K562 (cell line): ENCODE results near the gene ADRA2B. TPM values are rescaled to one million over a fixed set of nuclear protein-coding genes. Genes with fewer than 3 reads are reported as not detected.
A peak's percentile ranks its signal among the peaks of the same experiment; 100 is the strongest.

Source experiments
- ATAC-seq: fragments of 200-7000 bp; cut with Tn5 transposase; 3 replicates; pipeline ENCODE4 v1.9.1; 2020; ENCODE audit warnings: moderate library complexity
- BruUV-seq: library from RNA; stranded (reverse); fragments of 400-500 nt; replicated peaks from 2 replicates; lab custom pipeline; 2021; lab: Mats Ljungman, UMichigan
- CTCF ChIA-PET: fragments of 300-600 bp; formaldehyde crosslinking; extraction: SDS; loops from one replicate; lab custom pipeline; 2021; ENCODE audit warnings: low intra/inter-chr PET ratio; lab: Yijun Ruan, JAX
- POLR2A ChIA-PET: fragments of 300-600, 350-650 bp; sonication (Branson Sonifier 250); formaldehyde crosslinking; extraction: SDS; loops from one replicate; lab custom pipeline; 2021; ENCODE audit warnings: antibody characterized with exemption, inconsistent platforms; lab: Yijun Ruan, JAX
- DNase-seq, 4 experiments: peaks; one replicate each; pipeline versions ENCODE4 v3.0.0 to v3.0.0-alpha.2; 2011 to 2018; ENCODE audit warnings: low spot score in 3 of 4, mixed read lengths in 3 of 4; ENCODE audit errors: extremely low read depth in 1 of 4
- FAIRE-seq: peaks from 2 replicates; lab custom pipeline; 2011; peaks lifted over from hg19 to GRCh38; lab: Jason Lieb, UNC
- H2AFZ ChIP-seq: 2 replicates; pipeline ENCODE4 v1.6.0; 2011; ENCODE audit warnings: low read depth, low read length, control low read depth, inconsistent platforms
- H3K27ac ChIP-seq: fragments of 200-600 bp; 3 replicates; pipeline ENCODE4 v1.8.0; 2011; ENCODE audit warnings: low read depth, mild to moderate bottlenecking, control low read depth, inconsistent platforms, low read length, moderate library complexity, mixed read lengths; ENCODE audit errors: extremely low read depth
- H3K27me3 ChIP-seq, 2 experiments: fragments of 300-600 bp in 1 of 2; 2 replicates in 1 of 2; 3 replicates in 1 of 2; pipeline versions ENCODE4 v1.6.0 to v1.8.0; 2011; ENCODE audit warnings: inconsistent platforms in 2 of 2, low read length in 2 of 2, mild to moderate bottlenecking in 1 of 2, mixed read lengths in 1 of 2, moderate library complexity in 1 of 2; ENCODE audit not compliant: control insufficient read depth in 2 of 2, insufficient read depth in 2 of 2
- H3K36me3 ChIP-seq: fragments of 300-600 bp; 3 replicates; pipeline ENCODE4 v1.8.0; 2011; ENCODE audit warnings: mild to moderate bottlenecking, low read length, inconsistent platforms; ENCODE audit not compliant: control insufficient read depth, insufficient read depth
- H3K4me1 ChIP-seq, 2 experiments: fragments of 200-600 bp in 1 of 2; replicated peaks in 1 of 2; 2 replicates in 1 of 2; 3 replicates in 1 of 2; pipeline versions ENCODE4 v1.5.1 to v1.8.0; 2011; ENCODE audit warnings: inconsistent platforms in 2 of 2, low read length in 2 of 2, mild to moderate bottlenecking in 1 of 2, mixed read lengths in 1 of 2, moderate library complexity in 1 of 2; ENCODE audit not compliant: control insufficient read depth in 2 of 2, insufficient read depth in 2 of 2
- H3K4me2 ChIP-seq: 2 replicates; pipeline ENCODE4 v1.6.1; 2011; ENCODE audit warnings: low read length, control low read depth, inconsistent platforms, mixed read lengths; ENCODE audit not compliant: insufficient read depth
- H3K4me3 ChIP-seq: fragments of 200-600 bp; sonication (generic), shearing (Covaris generic); 2 replicates; pipeline ENCODE4 v1.5.1; 2016; ENCODE audit warnings: control low read depth, inconsistent platforms
- H3K79me2 ChIP-seq: fragments of 200-600 bp; 3 replicates; pipeline ENCODE4 v1.8.0; 2011; ENCODE audit warnings: low read length, inconsistent platforms; ENCODE audit not compliant: control insufficient read depth, insufficient read depth
- H3K9ac ChIP-seq, 2 experiments: 2 replicates each; pipeline versions ENCODE4 v1.6.0 to v1.6.1; 2011; ENCODE audit warnings: low read depth in 2 of 2, low read length in 2 of 2, control low read depth in 1 of 2, inconsistent platforms in 1 of 2, mild to moderate bottlenecking in 1 of 2, mixed read lengths in 1 of 2; ENCODE audit not compliant: insufficient read depth in 1 of 2
- H3K9me1 ChIP-seq: one replicate; pipeline ENCODE4 v1.6.0; 2011; ENCODE audit warnings: inconsistent platforms, mild to moderate bottlenecking, low read length, moderate library complexity; ENCODE audit not compliant: control insufficient read depth, insufficient read depth
- H3K9me3 ChIP-seq: replicated peaks from 2 replicates; pipeline ENCODE4 v1.5.1; 2011; ENCODE audit warnings: low read depth, low read length, inconsistent platforms; ENCODE audit not compliant: control insufficient read depth, insufficient read depth
- H4K20me1 ChIP-seq: replicated peaks from 2 replicates; pipeline ENCODE4 v1.6.1; 2011; ENCODE audit warnings: low read length, inconsistent platforms, mixed read lengths; ENCODE audit not compliant: control insufficient read depth, insufficient read depth
- ATF7 ChIP-seq: fragments of 450-650 bp; IDR thresholded peaks from 2 replicates; pipeline ENCODE4 v1.7.1; 2014; ENCODE audit warnings: mild to moderate bottlenecking, moderate library complexity
- BRF1 ChIP-seq: IDR thresholded peaks from 3 replicates; pipeline ENCODE4 v1.6.1; 2011; ENCODE audit warnings: borderline replicate concordance, mild to moderate bottlenecking; ENCODE audit not compliant: insufficient read length; ENCODE audit errors: extremely low read depth
- ETV6 ChIP-seq, 3 experiments: fragments of 150-350 bp in 1 of 3; sonication (generic) in 1 of 3; formaldehyde crosslinking in 1 of 3; IDR thresholded peaks; 2 replicates each; pipeline versions ENCODE4 v1.6.1 to v1.8.0; 2014 to 2022; ENCODE audit warnings: borderline replicate concordance in 2 of 3, low read depth in 2 of 3, antibody characterized with exemption in 1 of 3, low read length in 1 of 3, mild to moderate bottlenecking in 1 of 3, missing genetic modification reagents in 1 of 3
- NCOA1 ChIP-seq: fragments of 450-650 bp; IDR thresholded peaks from 2 replicates; pipeline ENCODE4 v1.6.1; 2016; ENCODE audit warnings: low read depth
- NFIC ChIP-seq: fragments of 450-650 bp; IDR thresholded peaks from 2 replicates; pipeline ENCODE4 v1.6.1; 2017; ENCODE audit warnings: mild to moderate bottlenecking, inconsistent platforms
- ZFP36 ChIP-seq: fragments of 150-350 bp; IDR thresholded peaks from 2 replicates; pipeline ENCODE4 v1.6.1; 2018; ENCODE audit warnings: low read length, low read depth; ENCODE audit not compliant: partially characterized antibody
- ZFX ChIP-seq: sonication (generic); formaldehyde crosslinking; IDR thresholded peaks from 2 replicates; pipeline ENCODE4 v1.8.0; 2022; ENCODE audit warnings: mild to moderate bottlenecking, missing genetic modification reagents, moderate library complexity
- ZNF140 ChIP-seq: fragments of 250-450 bp; sonication (Bioruptor Pico); IDR thresholded peaks from 2 replicates; pipeline ENCODE4 v1.8.0; 2021; ENCODE audit warnings: moderate library complexity, mild to moderate bottlenecking, inconsistent platforms
- WGBS: fragments of 100-300 bp; shearing (Covaris generic); methylation state at CpG from one replicate; pipeline ENCODE4 v1.1.6; 2016; ENCODE audit warnings: low coverage, mixed read lengths; ENCODE audit not compliant: insufficient coverage; ENCODE audit errors: missing lambda C conversion rate; 5-methylcytosine and 5-hydroxymethylcytosine counted together
- in situ Hi-C: fragments of 300-500 bp; cut with MboI; formaldehyde crosslinking; loops from 4 replicates; pipeline ENCODE4 v1.15.0; 2018; ENCODE audit warnings: inconsistent platforms, mixed read lengths
- intact Hi-C: fragments of 100-400 bp; cut with micrococcal nuclease; formaldehyde crosslinking; loops from 2 replicates; pipeline ENCODE4 v1.14.2; 2022
- polyA plus RNA-seq, 8 experiments: library from polyadenylated mRNA; depleted of rRNA in 4 of 8; stranded (reverse) in 5 of 8; unstranded in 3 of 8; fragments of >200 nt; fragmentation: Nextera tagmentation in 2 of 8; fragmentation: Illumina TruSeq in 1 of 8; extraction: Ambion mirVana in 2 of 8; extraction: Trizol in 1 of 8; gene quantifications; 2 replicates each; pipeline versions ENCODE4 v1.2.1 to v1.2.3, GENCODE V29; 2011 to 2014; ENCODE audit warnings: inconsistent platforms in 1 of 8, missing spikeins in 1 of 8
- total RNA-seq, 7 experiments: library from RNA; depleted of rRNA in 6 of 7; stranded (reverse); fragments of >200 nt in 6 of 7; fragmentation: Illumina TruSeq in 2 of 7; extraction: Trizol in 2 of 7; gene quantifications; 2 replicates each; pipeline versions ENCODE4 v1.2.1 to v1.2.3, GENCODE V29; 2011 to 2021; ENCODE audit warnings: low replicate concordance in 1 of 7

ADRA2B gene
- total and polyA plus RNA-seq, 9 of the 15 experiments (the other 6 are each of a cell fraction or from before 2014, with no cell fraction given), result not detected

DNA sequence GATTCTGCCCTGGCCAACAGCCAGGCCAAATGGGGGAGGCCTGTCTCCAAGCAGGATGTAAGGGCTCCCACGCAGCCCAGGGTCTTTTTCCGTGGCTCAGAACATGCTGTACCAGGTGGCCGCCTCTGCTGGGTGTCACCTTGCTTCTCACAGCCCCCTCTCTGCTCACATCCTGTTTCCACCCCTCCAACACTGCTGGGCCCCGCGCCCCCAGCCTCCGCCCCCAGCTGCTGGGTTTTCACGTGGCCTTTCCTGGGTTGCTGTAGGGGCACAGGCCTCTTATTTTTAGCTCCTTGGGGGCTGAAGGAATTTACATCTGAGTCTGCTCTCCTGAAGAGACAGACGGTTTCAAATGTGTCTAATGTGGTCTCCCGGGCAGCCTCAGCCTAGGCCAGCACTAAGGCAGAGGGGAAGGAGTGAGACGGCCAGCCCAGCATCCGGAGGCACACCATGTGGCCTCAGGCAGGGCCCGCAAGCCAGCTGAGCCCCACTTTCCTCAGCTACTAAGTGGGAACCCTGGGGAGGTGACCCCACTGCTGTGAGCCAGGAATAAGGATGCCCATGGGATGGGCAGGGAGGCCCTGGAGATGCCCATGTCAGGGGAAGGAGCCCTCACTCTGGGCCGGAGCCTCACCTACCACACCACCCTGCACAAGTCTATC, 47.5 kb upstream of the ADRA2B start:
- intact Hi-C loops (no loop called here), in situ Hi-C loops (no loop called here)
- H3K27ac ChIP-seq, result no peak overlapping the region
- peaks cover 5 to 19% of the 10 kb centered on the region in 2 experiments for H3K4me1 ChIP-seq
- peak; percentile 13; the same call in 1 of the 3 replicates for ATAC-seq
- POLR2A ChIA-PET, result interaction anchor here (0.7 kb wide), 1 partner anchor 11 kb away, joined by 4 read pairs; no protein-coding TSS in a partner anchor
- H2AFZ ChIP-seq, result peak overlapping the region; percentile 51
- CTCF ChIA-PET, result no interaction called here
- H3K9me3 ChIP-seq, result no peaks in the 10 kb centered on the region
- 59% methylated on average over 8 of the region's 13 CpGs for WGBS
- peak overlapping the region in 1 of 2 experiments; percentile 71; a peak in 2 of 4 replicates for H3K9ac ChIP-seq
- no peaks in the 10 kb centered on the region for H3K9me1 ChIP-seq
- no peak overlapping the region for H3K4me3 ChIP-seq
- no peak for DNase-seq
- no peaks in the 10 kb centered on the region for H3K79me2 ChIP-seq
- no peak overlapping the region for H3K4me2 ChIP-seq
- H3K27me3 ChIP-seq, result no peaks in the 10 kb centered on the region
- no peaks in the 10 kb centered on the region for H3K36me3 ChIP-seq
- BruUV-seq, result no TSS peak
- no peaks in the 10 kb centered on the region for H4K20me1 ChIP-seq
- no peak for TF ChIP-seq NCOA1
- TF ChIP-seq NFIC, result peak; percentile 12; the same call in 1 of the 2 replicates
- peak; percentile 18; the same call in 1 of the 2 replicates for TF ChIP-seq ZFX (CRISPR knock-in tag)
- FAIRE-seq, result no peak

DNA sequence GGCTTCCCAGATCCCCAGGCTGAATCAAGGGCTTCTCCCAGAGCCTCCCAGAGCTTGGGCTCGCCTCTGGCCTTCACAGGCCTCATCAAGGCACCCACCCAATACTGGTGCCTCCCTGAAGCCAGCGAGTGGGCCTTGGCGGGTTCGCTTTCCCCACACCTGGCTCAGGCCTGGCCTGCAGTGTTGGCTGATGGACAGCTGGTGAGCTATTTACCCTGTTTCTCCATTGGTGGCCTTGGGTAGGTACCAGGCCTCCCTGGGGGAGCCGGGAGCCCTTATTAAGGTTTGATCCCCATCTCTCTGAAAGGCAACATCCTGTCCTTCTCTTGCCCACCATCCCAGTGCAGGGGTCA, 47.0 kb upstream of the ADRA2B start:
- intact Hi-C loops, result no loop called here
- Histone ChIP-seq H3K79me2 (no peaks in the 10 kb centered on the region), H3K4me3 (no peak overlapping the region), H3K27ac (no peak overlapping the region), H4K20me1 (no peaks in the 10 kb centered on the region), H3K36me3 (no peaks in the 10 kb centered on the region), H3K4me1 (peaks cover 9 to 24% of the 10 kb centered on the region in 2 experiments), H3K27me3 (no peaks in the 10 kb centered on the region), H2AFZ (0 out of 2 replicates have a peak overlapping the region, but pooled peaks have one; percentile 2), H3K9me3 (no peaks in the 10 kb centered on the region), H3K9ac (peak overlapping the region in 1 of 2 experiments; percentile 71; a peak in 2 of 4 replicates), H3K4me2 (no peak overlapping the region), H3K9me1 (peaks cover under 1% of the 10 kb centered on the region)
- no TSS peak for BruUV-seq
- POLR2A ChIA-PET, result interaction anchor here (0.7 kb wide), 1 partner anchor 11 kb away, joined by 4 read pairs; no protein-coding TSS in a partner anchor
- WGBS, result 69% methylated on average over 5 of the region's 5 CpGs
- CTCF ChIA-PET, result no interaction called here
- FAIRE-seq (no peak), DNase-seq (no peak), ATAC-seq (no peak)
- TF ChIP-seq ZFP36 (peak; percentile 73), ATF7 (no peak), BRF1 (no peak), ETV6 (IDR thresholded peaks at IDR 0.05; ENCODE audit: borderline replicate concordance in 1 of 2, low read depth in 2 of 2, low read length in 1 of 2) (no peak), ETV6 (CRISPR knock-in tag; IDR thresholded peaks at IDR 0.05; ENCODE audit: borderline replicate concordance) (no peak), ZNF140 (CRISPR knock-in tag) (no peak)
- in situ Hi-C loops, result no loop called here
